GM18520 (cell line): ENCODE results near the gene PAQR5.
"Not testable (repeated sequence)": the region's sequence is repeated elsewhere in the genome, so short reads cannot be mapped to it uniquely, and the experiment has no call there.

Source experiments
- ATAC-seq: cut with Tn5 transposase; IDR thresholded peaks from one replicate; pipeline ENCODE4 v1.9.1; 2021; ENCODE audit not compliant: unreplicated experiment

Gene PAQR5

DNA sequence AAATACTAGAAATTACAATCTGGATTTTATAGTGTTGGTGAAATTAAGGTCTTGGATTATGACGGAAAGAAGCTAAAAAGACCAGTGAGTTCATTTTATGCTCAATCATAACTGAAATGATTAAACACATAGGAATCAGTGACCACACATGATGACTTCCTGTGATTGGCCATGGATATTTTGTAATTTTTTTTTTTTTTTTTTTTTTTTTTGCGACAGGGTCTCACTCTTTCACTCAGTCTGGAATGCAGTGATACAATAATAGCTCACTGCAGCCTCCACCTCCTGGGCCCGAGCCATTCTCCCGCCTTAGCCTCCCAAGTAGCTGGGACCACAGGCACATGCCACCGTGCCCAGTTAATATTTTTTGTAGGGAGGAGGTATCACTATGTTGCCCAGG is 47.4 kb downstream of the PAQR5 start:
- ATAC-seq, result no peak

DNA sequence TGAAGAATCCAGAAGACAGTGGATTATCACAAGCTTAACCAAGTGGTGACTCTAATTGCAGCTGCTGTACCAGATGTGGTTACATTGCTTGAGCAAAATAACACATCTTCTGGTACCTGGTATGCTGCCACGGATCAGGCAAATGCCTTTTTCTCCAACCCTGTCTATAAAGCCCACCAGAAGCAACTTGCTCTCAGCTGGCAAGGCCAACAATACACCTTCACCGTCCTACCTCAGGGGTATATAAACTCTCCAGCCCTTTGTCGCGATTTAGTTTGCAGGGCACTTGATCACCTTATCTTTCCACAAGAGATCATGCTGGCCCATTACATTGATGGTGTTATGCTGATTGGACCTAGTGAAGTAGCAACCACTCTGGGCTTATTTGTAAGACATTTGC is 52.6 kb downstream of the PAQR5 start:
- ATAC-seq, result no peak

DNA sequence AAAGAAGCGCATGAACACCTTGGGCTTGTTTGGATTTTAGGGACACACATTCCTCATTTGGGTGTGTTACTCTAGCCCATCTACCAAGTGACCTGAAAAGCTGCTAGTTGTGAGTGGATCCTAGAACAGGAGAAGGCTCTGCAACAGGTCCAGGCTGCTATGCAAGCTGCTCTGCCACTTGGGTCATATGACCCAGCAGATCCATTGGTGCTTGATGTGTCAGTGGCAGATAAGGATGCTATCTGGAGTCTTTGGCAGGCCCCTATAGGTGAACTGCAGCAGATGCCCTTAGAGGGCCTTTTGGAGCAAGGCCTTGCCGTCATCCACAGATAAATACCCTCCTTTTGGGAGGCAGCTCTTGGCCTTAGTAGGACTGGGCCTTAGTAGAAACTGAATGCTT is 53.2 kb downstream of the PAQR5 start:
- ATAC-seq, result no peak

DNA sequence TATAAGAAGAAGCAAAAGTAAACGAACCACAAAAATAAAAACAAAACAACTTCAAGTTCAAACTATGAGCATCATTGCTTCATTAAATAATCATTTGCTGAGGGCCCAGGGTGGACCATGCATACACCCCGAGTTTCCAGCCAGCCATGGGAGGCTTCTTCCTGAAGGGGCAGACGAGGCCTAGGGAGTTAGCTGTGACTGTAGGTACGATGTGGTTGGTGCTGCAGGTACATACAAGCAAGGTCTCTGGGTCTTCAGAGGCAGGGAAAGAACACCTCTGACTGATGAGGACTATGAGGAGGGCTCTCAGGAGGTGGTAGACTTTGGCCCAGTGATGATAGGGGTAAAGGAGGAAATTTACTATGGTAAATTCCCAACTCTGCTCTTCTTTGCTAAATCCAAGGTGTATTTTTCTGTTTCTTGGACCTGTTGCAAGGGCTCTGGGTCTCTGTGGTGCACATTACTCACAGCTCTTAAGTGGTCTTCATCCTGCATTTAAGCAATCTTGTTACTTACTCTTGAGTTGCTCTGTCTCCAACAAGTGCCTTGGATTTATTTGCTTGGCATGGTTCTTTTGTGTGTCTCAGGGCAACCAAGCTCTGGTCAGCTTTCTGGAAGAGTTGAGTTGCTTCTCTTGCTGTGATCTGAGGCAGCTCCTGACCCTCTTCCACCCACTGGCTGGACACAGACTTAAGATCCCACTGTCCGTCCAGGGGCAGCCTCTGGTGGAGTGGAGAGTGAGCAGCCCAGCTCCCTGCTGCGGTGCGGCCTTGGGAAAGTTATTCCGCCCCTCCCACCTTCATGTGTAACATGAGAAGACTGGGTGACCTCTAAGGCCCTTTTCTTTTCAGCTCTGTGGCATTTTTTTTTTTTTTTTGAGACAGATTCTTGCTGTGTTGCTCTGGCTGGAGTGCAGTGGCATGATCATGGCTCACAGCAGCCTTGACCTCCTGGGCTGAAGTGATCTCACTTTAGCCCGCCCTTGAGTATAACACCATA is 59.4 kb downstream of the PAQR5 start:
- no peak for ATAC-seq

DNA sequence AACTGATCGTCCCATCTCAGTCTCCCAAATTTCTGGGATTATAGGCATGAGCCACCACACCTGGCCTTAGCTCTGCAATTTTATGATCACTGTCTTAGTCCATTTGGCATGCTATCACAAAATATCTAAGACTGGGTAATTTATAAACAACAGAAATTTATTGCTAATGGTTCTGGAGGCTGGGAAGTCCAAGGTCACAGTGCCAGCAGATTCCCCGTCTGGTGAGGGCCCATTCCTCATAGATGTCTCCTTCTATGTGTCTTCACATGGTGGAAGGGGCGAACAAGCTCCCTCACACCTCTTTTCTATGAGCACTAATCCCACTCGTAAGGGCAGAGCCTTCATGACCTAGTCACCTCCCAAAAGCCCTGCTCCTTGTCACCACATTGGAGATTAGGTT is 60.1 kb downstream of the PAQR5 start:
- no peak for ATAC-seq

DNA sequence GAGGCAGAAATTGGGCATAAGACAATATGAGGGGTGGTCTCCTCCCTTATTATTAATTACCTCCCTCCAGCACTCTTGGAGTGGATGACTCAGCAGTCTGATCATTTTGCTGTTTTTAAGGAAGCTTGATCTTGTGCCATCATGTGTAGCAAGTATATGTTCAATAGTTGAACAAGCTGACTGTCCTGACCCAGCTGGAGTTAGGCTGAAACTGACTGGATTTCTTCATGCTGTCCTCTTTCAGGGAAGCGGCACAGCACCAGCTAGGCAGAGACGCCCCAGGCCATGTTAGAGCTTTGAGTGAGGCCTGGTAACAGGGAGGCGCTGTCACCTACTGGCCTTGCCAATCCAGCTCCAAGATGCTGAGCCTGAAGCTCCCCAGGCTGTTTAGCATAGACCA is 61.0 kb downstream of the PAQR5 start:
- ATAC-seq, result no peak

DNA sequence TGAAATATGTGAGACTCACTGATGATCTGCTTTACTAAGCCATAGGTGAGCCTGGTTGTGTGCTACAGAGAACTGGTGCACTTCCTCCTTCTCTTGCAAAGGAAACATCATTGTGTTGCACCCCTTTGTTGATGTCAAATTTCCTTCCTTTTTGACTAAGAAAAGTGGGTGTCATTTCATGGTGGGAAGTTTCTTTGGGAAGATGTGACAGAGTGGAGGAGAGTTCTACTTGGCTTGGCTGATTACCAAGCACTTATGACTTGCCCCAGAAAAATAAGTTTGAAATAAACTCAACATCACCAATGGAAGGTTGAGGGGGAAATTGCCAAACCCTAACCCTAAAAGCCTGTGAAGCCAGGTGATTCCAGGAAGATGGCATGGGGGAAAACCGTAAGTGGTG is 61.9 kb downstream of the PAQR5 start:
- ATAC-seq, result no peak

DNA sequence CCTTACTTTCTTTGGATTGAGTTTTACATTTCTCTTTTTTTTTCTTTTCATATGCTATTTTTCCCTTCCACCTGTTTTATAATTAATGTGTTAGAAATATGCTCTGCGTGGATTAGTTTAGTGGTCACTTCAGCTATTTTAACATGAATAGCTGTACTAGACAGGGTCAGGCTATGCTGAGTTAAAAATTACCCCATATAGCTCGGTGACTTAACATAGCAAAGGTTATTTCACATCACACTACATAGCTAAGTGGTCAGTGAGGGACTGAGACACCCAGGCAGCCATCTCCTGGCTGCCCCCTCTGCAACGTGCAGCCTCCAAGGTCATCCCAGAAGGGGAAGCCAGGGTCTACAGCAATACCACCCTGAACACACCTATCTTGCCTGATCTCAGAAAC is 68.5 kb downstream of the PAQR5 start:
- ATAC-seq, result no peak

DNA sequence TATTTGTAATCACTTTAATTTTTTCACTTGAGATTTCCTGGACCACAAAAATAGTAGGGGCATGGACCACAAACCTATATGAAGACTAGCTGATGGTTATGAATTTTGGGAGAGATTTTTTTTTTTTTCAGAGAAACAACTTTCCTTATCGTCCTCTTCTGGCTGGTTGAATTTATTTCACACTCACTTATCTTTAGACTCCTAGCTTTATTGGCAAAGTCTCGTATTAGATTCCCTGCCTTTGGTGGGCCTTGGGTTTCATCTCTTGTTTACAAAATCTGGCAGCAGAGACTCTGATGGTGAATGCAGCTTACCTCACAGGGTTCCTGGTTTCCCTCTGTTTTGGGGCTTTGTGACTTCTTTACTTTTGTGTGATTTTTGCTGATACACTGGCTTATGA is 70.9 kb downstream of the PAQR5 start:
- ATAC-seq, result no peak

DNA sequence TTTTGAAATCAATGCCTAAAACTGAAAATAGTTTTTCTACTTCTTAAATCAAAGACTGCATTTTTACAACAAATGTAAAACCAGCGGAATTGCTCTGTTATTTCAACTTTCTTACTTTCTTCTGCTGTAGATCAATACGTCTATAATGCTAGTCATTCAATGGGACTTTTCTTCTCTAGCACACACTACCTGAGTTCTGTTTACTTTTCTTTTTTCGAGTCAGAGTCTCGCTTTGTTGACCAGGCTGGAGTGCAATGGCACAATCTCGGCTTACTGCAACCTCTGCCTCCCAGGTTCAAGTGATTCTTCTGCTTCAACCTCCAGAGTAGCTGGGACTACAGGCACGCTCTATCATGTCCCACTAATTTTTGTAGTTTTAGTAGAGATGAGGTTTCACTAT is 74.7 kb downstream of the PAQR5 start:
- no peak for ATAC-seq

DNA sequence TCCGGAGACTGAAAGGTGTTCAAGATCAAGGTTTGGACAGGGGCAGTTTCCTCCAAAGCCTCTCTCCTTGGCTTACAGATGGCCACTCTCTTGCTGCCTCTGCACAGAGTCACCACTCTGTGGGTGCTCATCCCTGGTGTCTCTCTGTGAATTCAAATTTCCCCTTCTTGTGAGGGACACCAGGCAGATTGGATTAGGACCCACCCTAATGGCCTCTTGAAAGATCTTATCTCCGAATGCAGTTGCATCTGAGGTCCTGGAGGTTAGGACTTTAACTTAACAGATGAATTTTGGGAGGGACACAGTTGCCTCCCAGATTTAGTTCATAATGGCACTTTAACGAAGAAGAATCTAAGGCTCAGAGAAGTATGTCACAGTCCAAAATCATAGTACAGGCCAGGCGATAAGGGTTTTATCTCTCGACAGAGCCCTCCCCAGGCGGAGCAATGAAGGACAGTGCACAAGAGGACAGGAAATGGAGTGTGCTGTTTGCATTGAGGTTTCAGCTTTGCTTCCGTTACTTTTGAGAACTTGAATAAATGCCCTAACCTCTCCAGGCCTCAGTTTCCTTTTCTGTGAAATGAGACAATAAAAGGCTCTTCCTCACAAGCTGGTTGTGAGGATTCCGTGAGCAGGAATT is 76.6 kb downstream of the PAQR5 start:
- no peak for ATAC-seq

DNA sequence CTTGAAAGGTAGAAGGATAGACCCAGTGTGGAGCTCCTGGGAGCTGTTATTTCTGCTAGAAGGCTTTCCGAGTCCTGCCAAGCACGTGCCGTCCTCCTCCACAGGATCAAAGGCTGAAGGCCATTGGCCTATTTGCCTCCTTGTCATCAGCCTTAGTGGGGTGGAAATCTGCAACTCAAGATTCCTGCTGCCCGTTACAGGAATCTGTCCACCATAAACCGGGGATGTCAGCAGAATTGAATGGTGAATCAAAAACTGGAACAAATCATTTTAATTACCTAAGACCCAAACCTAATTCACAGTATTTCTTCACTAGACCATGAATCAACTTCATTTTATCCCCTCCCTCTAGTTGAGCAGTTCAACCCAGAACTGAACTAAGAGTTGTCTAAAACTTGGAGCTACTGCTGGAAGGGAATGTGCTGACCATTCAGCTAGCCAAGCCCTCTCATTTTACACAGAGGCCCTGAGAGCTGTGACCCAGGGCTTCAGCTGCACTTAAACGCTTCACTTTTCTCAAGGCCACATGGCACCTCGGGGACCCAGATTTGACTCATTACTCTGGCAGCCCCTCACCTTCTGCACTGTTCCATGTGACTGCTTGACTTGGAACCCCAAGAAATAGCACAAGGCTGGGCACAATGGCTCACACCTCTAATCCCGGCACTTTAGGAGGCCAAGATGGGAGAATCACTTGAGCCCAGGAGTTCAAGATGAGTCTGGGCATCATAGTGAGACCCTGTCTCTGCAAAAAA is 78.7 kb downstream of the PAQR5 start:
- no peak for ATAC-seq

DNA sequence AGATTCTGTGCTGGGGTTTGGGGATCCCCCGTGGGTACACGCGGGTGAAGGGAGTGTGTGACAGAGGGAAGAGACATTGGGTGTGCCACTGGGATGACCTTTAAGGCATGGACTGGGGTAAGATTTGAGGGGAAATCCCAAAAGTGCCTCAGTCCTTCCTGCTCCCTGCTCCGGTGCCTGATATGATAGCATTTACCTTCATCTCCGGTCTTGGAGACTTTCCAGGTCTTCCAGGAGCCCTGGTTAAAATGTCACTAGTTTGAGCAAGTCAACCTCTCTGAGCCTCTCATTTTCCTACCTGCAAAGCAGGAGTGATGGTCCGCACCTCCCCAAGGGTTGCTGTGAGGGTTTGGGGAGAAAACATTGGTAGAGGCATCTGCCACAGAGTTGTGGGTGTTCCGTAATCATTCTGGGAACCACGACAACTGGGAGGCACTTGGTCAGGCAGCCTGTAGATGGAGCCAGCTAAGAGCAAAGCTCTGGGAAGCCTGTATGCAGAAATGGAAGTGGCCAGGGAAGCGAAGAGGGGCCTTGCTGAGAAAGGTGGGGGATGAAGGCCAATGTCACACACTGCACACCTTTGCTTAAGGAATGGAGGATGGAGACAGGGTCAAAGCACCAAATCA is 81.5 kb downstream of the PAQR5 start:
- ATAC-seq, result no peak

DNA sequence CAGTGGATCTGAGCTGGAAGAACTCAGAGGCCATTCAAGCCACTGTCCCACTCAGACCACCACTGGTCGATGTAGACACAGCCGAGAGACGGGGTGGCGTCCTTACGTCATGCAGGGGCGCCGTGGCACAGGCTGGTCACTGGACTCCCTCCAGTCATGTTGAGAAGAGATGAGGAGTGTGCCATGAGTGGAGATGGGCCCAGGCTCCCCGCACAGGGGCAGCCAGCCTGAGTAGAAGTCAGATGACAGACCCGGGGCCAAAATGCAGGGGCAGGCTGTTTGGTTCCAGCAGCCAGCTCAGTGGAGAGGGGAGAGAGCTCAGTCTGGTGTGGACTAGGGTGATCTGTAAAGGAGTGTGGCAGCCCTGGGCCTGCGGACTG is 82.0 kb downstream of the PAQR5 start:
- no peak for ATAC-seq

DNA sequence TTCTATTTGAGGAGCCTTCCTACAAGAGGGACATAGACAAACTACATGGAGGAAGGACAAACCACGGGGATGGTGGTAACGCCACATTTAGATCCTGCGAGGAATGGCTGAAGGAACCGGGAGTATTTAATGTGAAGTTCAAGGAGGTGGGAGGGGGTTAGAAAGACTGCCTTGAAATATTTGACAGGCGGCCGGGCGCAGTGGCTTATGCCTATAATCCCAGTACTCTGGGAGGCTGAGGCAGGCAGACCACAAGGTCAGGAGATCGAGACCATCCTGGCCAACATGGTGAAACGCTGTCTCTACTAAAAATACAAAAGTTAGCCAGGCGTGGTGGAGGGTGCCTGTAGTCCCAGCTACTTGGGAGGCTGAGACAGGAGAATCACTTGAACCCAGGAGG is 83.5 kb downstream of the PAQR5 start:
- not testable (repeated sequence) for ATAC-seq

DNA sequence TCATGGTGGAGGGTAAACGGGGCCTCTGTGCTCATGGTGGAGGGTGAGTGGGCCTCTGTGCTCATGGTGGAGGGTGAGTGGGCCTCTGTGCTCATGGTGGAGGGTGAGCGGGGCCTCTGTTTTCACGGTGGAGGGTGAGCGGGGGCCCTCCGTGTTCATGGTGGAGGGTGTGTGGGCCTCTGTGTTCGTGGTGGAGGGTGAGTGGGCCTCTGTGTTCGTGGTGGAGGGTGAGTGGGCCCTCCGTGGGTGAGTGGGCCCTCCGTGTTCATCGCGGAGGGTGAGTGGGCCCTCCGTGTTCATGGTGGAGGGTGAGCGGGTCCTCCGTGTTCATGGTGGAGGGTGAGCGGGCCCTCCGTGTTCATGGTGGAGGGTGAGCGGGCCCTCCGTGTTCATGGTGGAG is 85.4 kb downstream of the PAQR5 start:
- ATAC-seq, result not testable (repeated sequence)

DNA sequence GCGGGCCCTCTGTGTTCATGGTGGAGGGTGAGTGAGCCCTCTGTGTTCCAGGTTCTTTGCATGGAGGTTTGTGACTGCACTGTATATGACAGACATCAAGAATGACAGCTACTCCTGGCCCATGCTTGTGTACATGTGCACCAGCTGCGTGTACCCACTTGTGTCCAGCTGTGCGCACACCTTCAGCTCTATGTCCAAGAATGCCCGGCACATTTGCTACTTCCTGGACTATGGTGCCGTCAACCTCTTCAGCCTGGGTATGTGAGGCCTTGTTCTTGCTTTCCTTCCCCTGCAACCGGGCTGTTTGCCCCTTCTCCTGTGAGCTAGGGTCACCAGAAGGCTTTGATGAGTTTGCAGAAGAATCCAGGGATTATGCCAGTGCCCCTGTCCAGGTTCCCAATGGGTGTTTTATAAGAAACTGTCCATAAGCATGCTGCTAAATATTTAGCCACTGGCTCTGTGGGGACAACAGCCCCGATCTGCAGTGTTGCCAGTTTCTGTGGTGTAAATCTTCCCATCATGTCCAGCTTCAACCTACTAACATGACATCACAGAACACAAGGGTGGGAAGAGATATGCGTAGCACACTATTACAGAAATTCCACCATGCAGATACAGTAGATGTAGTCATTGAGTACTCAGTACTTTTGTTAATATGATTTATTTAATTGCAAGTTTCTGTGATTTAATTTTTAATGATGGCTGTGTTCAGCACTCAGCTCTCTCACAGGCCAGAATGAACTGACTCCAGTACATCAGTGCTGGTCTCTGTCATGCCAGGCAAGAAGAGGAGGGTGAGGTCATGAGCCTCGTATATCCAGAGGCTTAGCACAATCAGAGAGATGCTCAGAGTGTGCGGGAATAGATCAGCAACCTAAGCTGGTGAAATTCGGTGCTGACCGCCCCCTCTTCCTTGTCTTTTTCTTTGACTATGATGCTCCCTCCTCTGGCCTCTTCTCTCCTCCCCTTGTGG is 86.2 kb downstream of the PAQR5 start:
- no peak for ATAC-seq

DNA sequence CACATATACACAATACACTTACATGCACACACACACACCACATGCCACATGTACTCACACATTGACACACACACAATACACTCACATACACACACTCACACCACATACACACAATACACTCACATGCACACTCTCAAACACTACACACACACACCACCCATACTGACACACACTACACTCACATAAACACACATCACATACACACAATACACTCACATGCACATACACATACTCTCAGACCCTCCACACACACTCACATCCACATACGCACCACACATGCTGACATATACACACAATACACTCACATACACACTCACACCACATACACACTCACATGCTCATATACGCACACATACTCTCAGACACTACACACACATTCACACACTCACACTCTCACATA is 87.1 kb downstream of the PAQR5 start:
- ATAC-seq, result no peak

DNA sequence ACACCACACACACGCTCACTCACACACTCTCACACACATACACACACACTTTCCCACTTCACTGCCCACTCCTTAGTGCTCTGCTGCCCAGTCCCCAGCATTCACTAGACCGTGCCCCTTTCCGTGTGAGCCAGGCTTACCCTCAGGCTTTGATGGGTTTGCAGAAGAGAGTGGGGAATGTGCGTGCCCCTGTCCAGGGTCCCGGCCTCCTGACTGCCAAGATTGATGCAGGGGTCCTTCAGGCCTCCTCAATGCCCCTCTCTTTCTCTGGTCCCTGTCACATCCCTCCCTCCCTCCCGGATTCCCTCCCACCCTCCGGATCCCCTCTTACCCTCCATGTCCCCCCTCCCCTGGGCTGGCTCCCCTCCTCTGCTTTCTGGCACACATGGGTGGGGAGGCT is 87.6 kb downstream of the PAQR5 start:
- no peak for ATAC-seq

DNA sequence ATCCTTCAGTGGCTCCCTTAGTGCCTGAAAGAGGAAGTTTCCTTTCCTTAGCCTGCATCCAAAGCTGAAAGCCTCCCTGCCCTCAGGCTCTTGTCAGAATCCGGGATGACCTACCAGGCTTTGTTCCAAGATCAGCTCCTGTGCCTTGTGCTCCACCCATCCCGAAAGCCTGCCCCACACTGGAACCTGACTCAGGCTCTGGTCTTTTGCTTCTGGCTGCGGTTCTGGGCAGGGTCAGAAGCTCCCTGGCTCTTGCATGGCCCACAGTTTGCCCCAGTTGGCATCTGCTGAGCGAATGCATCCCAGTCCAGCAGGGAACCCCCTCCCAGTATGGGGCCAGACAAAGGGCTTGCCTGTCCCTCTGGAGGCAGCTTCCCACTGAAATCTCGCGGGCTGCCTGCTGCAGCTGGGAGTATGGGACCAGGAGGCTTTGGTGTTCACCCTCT is 89.6 kb downstream of the PAQR5 start:
- ATAC-seq, result no peak
